ENCODE results near the gene UBE2QL1.

DNA sequence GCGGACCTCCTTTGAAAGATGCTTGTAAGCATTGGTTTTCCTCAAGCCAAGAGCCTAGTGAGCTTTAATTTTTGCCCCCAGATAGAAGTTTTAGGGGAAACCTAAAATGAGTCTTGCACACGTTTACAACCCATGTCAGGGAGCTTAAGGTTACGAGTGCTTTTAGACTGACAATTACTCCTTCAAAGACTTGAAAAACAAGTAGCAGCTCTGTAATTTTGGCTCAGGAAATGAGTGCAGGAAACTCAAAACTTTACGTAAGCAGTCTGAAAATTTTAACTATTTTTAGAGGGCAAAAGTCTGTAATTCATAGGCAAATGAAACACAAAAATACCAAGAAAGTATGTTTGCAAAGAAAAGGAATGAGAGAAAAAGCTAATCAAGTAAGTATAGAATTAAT, 36.8 kb downstream of the UBE2QL1 start:
- TF ChIP-seq GATA2 (IDR thresholded peaks at IDR 0.05; ENCODE audit: low read depth, low read length) (no peak), GATA3 (IDR thresholded peaks at IDR 0.05; ENCODE audit: low read depth, low read length) (no peak)

Measured in SH-SY5Y (cell line).